Progenitor cell of endocrine pancreas (in vitro differentiated cells): ENCODE data around the gene KCNJ6. TPM values are rescaled to one million over a fixed set of nuclear protein-coding genes. Genes with fewer than 3 reads are reported as not detected.

ENCODE experiments used
- DNase-seq: peaks from one replicate; pipeline ENCODE4 v3.0.0; 2021; ENCODE audit warnings: low spot score; ENCODE audit not compliant: unreplicated experiment
- H3K27ac Mint-ChIP-seq: 2 replicates; pipeline ENCODE4 v1.8.0; 2021; ENCODE audit warnings: mild to moderate bottlenecking, moderate library complexity, mixed read lengths
- H3K27me3 Mint-ChIP-seq: 2 replicates; pipeline ENCODE4 v1.8.0; 2021; ENCODE audit warnings: mixed read lengths
- H3K36me3 Mint-ChIP-seq: 2 replicates; pipeline ENCODE4 v1.8.0; 2022; ENCODE audit warnings: mixed read lengths; ENCODE audit not compliant: insufficient read depth
- H3K4me1 Mint-ChIP-seq: 2 replicates; pipeline ENCODE4 v1.8.0; 2021; ENCODE audit warnings: low read depth, mixed read lengths
- H3K4me3 Mint-ChIP-seq: 2 replicates; pipeline ENCODE4 v1.8.0; 2021; ENCODE audit warnings: low read depth, mild to moderate bottlenecking, moderate library complexity, mixed read lengths
- H3K9me3 Mint-ChIP-seq: 2 replicates; pipeline ENCODE4 v1.8.0; 2021; ENCODE audit warnings: low read depth, mixed read lengths
- total RNA-seq: library from RNA; stranded (reverse); gene quantifications from 2 replicates; pipeline ENCODE4 v1.2.1, GENCODE V29; 2021
- TF ChIP-seq, protein P1 (sequence below): fragments of 200-600 bp; sonication (generic); IDR thresholded peaks from one replicate; pipeline ENCODE4 v1.5.0; 2021; ENCODE audit warnings: antibody characterized with exemption, mild to moderate bottlenecking; ENCODE audit not compliant: unreplicated experiment

Gene KCNJ6
- total RNA-seq, 1 donor from 2014 or later, result 3.3 TPM

- peaks cover 3% of the 10 kb centered on the region for H3K27me3 Mint-ChIP-seq
- TF ChIP-seq, protein P1, sequence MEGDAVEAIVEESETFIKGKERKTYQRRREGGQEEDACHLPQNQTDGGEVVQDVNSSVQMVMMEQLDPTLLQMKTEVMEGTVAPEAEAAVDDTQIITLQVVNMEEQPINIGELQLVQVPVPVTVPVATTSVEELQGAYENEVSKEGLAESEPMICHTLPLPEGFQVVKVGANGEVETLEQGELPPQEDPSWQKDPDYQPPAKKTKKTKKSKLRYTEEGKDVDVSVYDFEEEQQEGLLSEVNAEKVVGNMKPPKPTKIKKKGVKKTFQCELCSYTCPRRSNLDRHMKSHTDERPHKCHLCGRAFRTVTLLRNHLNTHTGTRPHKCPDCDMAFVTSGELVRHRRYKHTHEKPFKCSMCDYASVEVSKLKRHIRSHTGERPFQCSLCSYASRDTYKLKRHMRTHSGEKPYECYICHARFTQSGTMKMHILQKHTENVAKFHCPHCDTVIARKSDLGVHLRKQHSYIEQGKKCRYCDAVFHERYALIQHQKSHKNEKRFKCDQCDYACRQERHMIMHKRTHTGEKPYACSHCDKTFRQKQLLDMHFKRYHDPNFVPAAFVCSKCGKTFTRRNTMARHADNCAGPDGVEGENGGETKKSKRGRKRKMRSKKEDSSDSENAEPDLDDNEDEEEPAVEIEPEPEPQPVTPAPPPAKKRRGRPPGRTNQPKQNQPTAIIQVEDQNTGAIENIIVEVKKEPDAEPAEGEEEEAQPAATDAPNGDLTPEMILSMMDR, result no peak
- no peak for DNase-seq
- H3K9me3 Mint-ChIP-seq, result no peaks in the 10 kb centered on the region
- no peak overlapping the region for H3K4me3 Mint-ChIP-seq
- no peak overlapping the region for H3K27ac Mint-ChIP-seq
- peaks cover 4% of the 10 kb centered on the region for H3K4me1 Mint-ChIP-seq
- no peaks in the 10 kb centered on the region for H3K36me3 Mint-ChIP-seq
Observed at GRCh38 chr21:37827913-37828312, 88.3 kb downstream of the KCNJ6 start.

GRCh38 chr21:37821786-37822450 is 94.3 kb downstream of the KCNJ6 start:
- TF ChIP-seq, protein P1, result no peak
- no peak overlapping the region for H3K4me3 Mint-ChIP-seq
- no peaks in the 10 kb centered on the region for H3K9me3 Mint-ChIP-seq
- no peaks in the 10 kb centered on the region for H3K36me3 Mint-ChIP-seq
- H3K27ac Mint-ChIP-seq, result no peak overlapping the region
- H3K27me3 Mint-ChIP-seq, result peaks cover 3% of the 10 kb centered on the region
- peaks cover 10% of the 10 kb centered on the region for H3K4me1 Mint-ChIP-seq
- no peak for DNase-seq

DNA sequence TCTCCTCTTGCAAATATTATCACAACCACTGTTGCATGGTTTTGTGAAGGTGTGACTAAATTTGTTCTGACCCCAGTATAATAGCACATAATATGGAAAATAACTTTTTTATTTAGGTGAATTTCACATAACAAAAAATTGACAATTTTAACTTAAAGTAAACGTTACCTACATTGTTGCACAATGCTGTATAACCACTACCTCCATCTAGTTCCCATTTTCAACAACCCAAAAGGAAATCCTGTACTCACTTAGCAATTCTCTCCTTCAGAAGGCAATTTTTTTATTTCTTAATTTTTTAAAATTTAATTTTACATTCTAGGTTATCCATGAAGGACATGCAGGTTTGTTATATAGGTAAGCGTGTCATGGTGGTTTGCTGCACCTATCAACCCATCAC is 95.2 kb downstream of the KCNJ6 start:
- Mint-ChIP-seq H3K4me1 (peaks cover 10% of the 10 kb centered on the region), H3K9me3 (no peaks in the 10 kb centered on the region), H3K4me3 (no peak overlapping the region), H3K27me3 (peaks cover 3% of the 10 kb centered on the region), H3K27ac (no peak overlapping the region), H3K36me3 (no peaks in the 10 kb centered on the region)
- no peak for DNase-seq
- TF ChIP-seq, protein P1, result no peak

DNA sequence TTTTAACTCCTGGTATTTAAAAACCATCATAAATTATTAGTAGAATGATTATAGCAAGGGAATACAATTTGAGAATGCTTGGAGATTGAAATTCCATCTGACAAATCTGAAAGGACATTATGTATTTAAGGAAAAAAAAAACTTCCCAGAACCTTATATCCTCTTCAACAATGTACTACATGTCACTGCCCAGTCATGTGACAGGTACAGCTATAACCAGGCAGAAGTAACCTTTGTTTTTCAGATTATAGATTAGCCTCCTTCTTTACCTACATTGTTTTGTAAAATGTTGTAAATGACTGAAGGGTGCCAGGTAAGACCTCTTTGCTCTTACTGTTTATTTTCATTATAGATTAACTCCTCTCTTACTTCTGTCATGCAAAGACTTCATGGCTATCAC is 96.9 kb downstream of the KCNJ6 start:
- TF ChIP-seq, protein P1, result no peak
- Mint-ChIP-seq H3K27ac (no peak overlapping the region), H3K27me3 (peaks cover under 1% of the 10 kb centered on the region), H3K9me3 (no peaks in the 10 kb centered on the region), H3K4me1 (peaks cover 10% of the 10 kb centered on the region), H3K36me3 (no peaks in the 10 kb centered on the region), H3K4me3 (no peak overlapping the region)
- DNase-seq, result no peak

GRCh38 chr21:37817242-37817641 is 99.0 kb downstream of the KCNJ6 start:
- DNase-seq, result no peak
- TF ChIP-seq, protein P1, result no peak
- Mint-ChIP-seq H3K4me1 (peaks cover 10% of the 10 kb centered on the region), H3K9me3 (peaks cover 8% of the 10 kb centered on the region), H3K36me3 (no peaks in the 10 kb centered on the region), H3K27ac (no peak overlapping the region), H3K27me3 (no peaks in the 10 kb centered on the region), H3K4me3 (no peak overlapping the region)
